ENCODE results near the gene CSAD.

CSAD gene

GRCh38 chr12:53145383-53146260 is 35.1 kb downstream of the CSAD start:
- no peak overlapping the region for H3K4me3 ChIP-seq (ENCODE audit: low read depth, low read length)
- DNase-seq (ENCODE audit: low read depth): no peak
- TF ChIP-seq CTCF (IDR thresholded peaks at IDR 0.05; ENCODE audit: insufficient read depth, low read depth, low read length, missing control alignments): no peak

GRCh38 chr12:53143355-53143754 is 37.4 kb downstream of the CSAD start:
- no peak for DNase-seq (ENCODE audit: low read depth)
- no peak for TF ChIP-seq CTCF (IDR thresholded peaks at IDR 0.05; ENCODE audit: insufficient read depth, low read depth, low read length, missing control alignments)
- no peak overlapping the region for H3K4me3 ChIP-seq (ENCODE audit: low read depth, low read length)

GRCh38 chr12:53133722-53134121 is 47.0 kb downstream of the CSAD start:
- no peak overlapping the region for H3K4me3 ChIP-seq (ENCODE audit: low read depth, low read length)
- no peak for TF ChIP-seq CTCF (IDR thresholded peaks at IDR 0.05; ENCODE audit: insufficient read depth, low read depth, low read length, missing control alignments)
- DNase-seq (ENCODE audit: low read depth): no peak

- no peak for DNase-seq (ENCODE audit: low read depth)
- no peak for TF ChIP-seq CTCF (IDR thresholded peaks at IDR 0.05; ENCODE audit: insufficient read depth, low read depth, low read length, missing control alignments)
- H3K4me3 ChIP-seq (ENCODE audit: low read depth, low read length): no peak overlapping the region
Measured at GRCh38 chr12:53131844-53132243, 48.9 kb downstream of the CSAD start.

GRCh38 chr12:53128780-53129569 is 51.8 kb downstream of the CSAD start:
- TF ChIP-seq CTCF (IDR thresholded peaks at IDR 0.05; ENCODE audit: insufficient read depth, low read depth, low read length, missing control alignments): no peak
- H3K4me3 ChIP-seq (ENCODE audit: low read depth, low read length): no peak overlapping the region
- no peak for DNase-seq (ENCODE audit: low read depth)

GRCh38 chr12:53127169-53127568 is 53.6 kb downstream of the CSAD start:
- no peak for TF ChIP-seq CTCF (IDR thresholded peaks at IDR 0.05; ENCODE audit: insufficient read depth, low read depth, low read length, missing control alignments)
- no peak overlapping the region for H3K4me3 ChIP-seq (ENCODE audit: low read depth, low read length)
- DNase-seq (ENCODE audit: low read depth): no peak
